AML-193 (cell line): ENCODE results near the gene RALGPS1.

Experiments
- DNase-seq, 2 experiments: peaks; one replicate each; lab custom pipeline; 2025; lab: John Stamatoyannopoulos, UW

Gene RALGPS1

DNA sequence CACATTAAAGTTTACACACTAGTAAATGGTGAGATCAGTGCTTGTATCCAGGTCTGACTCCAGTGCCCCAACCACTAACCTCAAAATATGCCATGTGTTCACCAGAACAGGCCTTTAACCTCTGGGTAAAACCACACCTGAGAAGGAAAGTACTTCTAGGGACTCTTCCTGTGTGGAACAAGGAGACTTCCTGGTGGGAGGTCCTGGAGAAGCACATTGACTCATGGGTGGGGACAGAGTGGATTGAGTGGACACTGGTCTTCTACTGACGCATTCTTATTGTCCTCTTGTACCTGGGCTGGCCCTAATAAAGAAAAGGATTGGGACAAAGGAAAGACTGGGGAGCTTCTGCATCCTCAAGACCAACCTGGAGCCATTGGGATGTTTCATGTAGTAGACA lies 164.4 kb downstream of the RALGPS1 start:
- DNase-seq, result no peak

GRCh38 chr9:127079446-127080140 lies 165.0 kb downstream of the RALGPS1 start:
- no peak for DNase-seq

DNA sequence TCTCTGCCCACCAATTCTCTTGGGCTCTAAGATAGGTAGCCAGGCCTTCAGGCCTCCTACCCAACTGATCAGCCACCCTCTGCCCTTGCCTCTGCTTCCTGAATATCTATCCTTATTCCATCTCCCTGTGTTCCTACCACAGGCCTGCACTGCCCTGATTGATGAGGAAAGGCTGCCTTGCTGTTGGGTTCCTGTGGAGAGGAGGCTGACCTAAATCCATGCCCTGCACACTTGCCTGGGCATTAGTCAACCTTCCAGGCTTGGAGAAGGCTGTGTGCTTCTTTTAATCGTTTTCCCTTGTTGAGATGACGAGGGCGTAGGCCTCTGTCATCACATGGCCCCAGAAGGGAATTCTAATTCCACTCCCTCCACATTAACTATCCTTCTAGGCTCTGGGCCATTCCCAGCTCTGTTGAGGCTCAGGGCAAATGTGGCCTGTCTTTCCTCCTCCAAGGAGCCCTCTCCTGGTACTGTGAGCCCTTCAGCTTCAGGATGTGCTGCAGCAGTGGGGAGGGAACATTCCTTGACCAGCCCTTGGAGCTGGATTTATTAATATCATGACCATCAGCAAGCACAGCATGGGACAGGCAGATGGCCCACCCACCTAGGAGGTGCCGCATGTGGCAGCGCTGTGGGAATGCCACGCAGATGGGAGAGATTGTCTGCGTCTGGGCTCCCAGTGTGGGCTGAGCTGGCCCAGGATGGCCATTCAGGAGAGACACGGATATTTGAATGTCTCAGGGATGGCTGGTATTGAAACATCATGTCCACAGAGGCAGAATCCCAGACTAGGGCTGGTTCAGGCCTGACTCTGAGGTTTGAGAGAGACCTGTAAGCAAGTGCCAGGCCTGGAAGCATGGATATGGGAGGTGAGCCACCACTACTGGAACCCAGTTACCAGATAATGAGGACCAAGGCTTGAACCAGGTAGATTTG lies 166.9 kb downstream of the RALGPS1 start:
- DNase-seq, result no peak

GRCh38 chr9:127083138-127083980 lies 168.8 kb downstream of the RALGPS1 start:
- no peak for DNase-seq

GRCh38 chr9:127084076-127085039 lies 169.8 kb downstream of the RALGPS1 start:
- no peak for DNase-seq

DNA sequence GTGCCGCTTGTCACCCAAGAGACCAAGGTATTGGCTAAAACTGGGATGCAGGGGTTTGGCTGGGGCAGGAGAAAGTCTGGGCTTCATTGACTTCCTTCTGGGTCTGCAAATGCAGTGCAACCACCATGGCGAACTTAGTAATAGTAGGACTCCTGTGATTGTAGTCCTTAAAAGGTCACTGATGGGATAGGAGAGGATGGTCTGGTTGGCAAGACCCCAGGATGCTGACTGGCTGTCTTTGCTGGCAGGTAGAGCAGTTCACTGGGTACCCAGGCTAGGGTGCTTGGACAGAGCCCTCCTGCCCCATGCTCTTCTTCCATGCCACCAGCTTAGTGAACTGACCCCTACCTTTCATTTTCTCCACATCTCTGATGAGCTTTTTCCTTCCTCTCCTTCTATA lies 170.6 kb downstream of the RALGPS1 start:
- DNase-seq, result no peak

DNA sequence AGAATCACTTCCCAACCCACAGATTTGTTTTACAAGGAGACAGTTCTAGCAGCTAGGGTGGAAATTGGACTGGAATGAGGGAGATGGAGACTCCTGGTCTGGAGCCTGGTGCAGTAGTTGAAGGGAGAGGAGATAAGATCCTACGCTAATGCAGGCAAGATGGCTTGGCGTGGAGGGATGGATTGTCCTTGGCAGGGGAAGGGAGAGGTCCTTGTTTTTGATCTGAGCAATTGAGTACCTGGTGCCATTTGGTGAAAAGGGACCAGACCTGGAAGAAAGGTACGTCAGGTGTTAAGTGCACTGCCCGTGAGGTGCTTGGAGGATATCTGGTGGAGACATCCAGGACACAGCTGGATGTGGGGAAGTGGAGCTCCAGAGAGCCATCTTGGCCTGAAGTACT lies 172.2 kb downstream of the RALGPS1 start:
- DNase-seq, result no peak

DNA sequence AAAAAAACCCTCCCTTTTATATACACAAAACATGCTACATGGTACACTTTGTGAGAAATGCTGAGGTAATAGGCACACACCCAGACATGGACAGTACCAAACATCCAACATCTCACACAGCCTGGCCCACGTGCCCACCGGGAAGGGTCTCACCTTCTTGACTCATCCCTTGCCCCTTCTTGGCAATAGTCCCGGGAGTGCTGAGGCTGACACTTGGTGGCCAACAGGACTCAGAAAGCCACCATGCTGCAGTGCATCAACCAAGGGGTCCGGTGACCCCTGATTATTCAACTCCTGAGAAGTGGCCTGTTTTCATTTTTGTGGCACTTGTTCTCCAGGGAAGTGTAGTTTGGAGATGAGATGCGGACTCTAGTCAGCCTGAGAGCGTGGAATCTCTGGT lies 172.8 kb downstream of the RALGPS1 start:
- no peak for DNase-seq

GRCh38 chr9:127087836-127088235 lies 173.3 kb downstream of the RALGPS1 start:
- DNase-seq, result no peak

DNA sequence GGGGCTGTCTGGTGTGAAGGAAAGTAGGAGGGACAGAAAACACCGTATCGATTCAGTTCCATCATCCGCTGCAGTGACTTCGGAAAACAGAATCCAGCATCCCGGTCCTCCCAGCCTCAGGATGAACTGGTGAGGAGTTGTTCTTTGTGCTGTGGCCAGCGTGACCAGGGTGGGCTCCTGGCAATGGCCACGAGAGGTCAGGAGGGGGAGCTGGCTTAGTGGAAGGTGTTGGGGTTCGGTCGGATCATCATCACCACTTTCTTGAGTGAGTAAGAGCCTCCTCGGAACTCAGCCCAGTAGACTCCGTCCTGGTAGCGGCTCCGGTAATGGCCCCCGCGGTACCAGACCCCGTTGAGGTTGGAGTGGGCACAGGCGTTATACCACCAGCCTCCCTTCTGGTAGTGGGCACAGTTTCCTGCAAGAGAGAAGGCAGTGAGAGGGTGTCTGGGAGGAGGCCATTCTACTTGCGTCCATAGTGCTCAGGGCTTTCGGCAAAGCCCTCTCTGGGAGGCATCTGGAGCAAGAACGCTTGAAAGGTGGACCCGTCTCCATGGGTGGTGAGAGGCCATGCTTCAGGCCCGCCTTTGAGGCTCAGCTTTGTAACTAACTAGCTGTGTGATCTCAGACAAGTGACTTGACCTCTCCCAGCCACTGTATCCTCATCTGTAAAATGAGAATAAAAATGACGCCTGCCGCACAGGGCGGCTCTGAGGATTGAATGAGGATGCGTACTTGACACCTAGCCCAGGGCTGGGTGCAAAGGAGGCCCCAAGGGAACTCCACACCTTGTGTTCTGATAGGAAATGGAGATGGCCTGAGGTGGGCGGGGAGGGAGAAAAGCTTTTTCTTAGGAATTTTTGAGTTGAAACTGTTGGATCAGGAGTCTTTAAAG lies 174.4 kb downstream of the RALGPS1 start:
- no peak for DNase-seq

DNA sequence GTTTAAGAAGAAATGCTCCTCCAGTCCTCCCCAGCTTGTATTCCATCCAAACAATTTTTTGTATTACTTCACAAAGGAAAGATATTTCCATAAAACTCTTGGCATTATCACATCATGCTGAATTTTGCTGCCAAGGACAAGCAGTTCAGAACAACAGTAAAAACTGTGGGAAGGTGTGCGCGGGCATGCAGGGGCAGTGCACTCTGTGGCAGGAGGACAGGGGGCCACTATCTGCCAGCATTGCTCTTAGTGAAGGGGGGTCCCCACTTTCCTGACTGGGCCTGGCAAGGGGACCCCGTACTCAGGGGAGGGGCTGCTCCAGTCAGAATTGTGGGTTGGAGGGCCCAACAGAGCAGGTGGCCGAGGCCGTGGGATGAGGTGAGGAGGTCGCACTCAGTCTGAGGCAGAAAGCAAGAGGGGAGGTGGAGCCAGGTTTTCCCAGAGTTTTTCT lies 175.1 kb downstream of the RALGPS1 start:
- DNase-seq, result no peak

DNA sequence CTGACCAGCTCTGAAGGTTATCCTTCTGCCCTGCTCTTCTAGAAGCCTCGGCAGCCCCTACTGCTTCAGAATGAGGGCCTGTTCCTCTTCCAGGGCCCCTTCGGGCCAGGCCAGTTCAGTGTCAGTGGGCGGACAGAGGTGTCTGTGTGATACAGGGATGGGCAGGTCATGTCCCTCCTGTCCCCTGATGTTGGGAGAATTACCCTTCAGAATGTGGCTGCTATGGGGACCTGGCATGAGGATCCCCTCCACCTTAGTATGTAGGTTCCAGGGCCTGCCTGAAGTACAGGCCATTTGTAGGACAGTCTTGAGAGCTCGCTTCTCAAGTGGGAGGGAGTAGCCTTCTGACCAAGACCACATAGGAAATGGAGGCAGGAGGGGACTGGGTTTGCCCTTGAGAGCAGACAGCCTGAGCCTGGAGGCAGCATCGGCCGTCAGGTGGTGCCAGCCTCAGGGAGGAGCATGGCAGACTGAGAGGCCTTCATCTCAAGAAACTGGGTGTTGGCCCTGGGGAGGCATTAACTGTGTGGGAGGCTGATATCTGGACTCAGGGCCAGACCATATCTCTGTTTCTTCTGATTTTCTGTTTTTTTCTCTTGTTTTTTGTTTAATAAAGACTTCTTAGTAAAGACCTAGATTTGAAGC lies 175.9 kb downstream of the RALGPS1 start:
- no peak for DNase-seq

- no peak for DNase-seq
Observed at GRCh38 chr9:127091526-127091925, 176.9 kb downstream of the RALGPS1 start.

DNA sequence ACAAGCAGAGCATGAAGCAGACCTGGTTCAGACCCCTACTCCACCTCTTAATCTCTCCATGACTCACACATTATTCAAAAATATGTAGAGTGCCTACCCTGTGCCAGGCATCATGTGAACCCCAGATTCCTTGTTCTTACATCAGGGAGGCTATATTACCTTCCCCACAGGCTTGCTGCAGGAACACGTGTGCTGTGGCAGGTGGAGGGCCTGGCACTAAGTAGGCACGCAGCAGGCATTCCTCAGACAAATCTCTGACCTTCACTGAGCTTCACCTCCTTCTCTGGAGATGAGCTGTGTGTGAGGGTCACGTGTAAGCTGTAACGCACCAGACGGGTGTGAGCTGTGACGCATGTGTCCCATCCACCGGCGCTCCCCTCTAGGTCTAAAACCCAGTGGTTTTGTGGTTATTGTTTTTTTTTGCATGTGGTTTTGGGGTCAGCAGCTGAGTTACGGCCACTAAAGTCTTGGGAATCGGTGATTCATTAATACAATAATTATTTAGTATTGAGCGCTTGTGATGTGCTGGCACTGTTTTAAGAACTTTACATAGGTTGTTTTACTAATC lies 177.5 kb downstream of the RALGPS1 start:
- DNase-seq, result no peak

- DNase-seq, result no peak
Observed at GRCh38 chr9:127093319-127094020, 178.9 kb downstream of the RALGPS1 start.

GRCh38 chr9:127095411-127095810 lies 180.8 kb downstream of the RALGPS1 start:
- no peak for DNase-seq

- no peak for DNase-seq
Observed at GRCh38 chr9:127096208-127096607, 181.6 kb downstream of the RALGPS1 start.

DNA sequence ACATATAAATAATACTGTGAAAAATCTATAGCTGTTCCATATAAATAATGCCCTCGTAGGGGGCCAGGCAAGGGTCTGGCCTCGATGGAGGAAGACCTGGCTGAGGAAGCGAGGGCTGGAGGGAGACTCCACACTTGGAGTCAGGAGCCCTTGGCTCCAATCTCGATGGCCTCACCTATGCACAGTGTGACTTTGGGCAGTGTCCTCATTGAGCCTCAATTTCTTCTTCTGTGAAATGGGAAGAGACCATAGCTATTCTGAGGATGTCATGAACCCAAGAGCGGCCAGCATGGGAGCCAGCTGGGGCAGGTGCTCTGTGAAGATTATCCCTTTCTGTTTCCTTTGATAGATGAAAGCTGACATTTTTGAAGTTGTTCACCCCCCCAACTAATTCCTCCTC lies 183.1 kb downstream of the RALGPS1 start:
- no peak for DNase-seq
